Medulla oblongata (tissue), 1 donor: ENCODE measurements around the gene SLC35G3.
"Not testable (repeated sequence)": the region's sequence is repeated elsewhere in the genome, so short reads cannot be mapped to it uniquely, and the experiment has no call there.

Source experiments
- DNase-seq: peaks from one replicate; pipeline ENCODE4 v3.0.0-alpha.2; 2015; ENCODE audit errors: extremely low spot score

Gene SLC35G3

GRCh38 chr17:35210741-35211140, 16.5 kb upstream of the SLC35G3 start:
- DNase-seq: no peak

- not testable (repeated sequence) for DNase-seq
Observed at GRCh38 chr17:35202582-35202981, 8.4 kb upstream of the SLC35G3 start.

GRCh38 chr17:35195062-35195461, 869 bp upstream of the SLC35G3 start:
- not testable (repeated sequence) for DNase-seq

- DNase-seq: no peak
Observed at GRCh38 chr17:35192708-35193107, 1.5 kb downstream of the SLC35G3 start.

GRCh38 chr17:35191001-35191695, 3.0 kb downstream of the SLC35G3 start:
- DNase-seq: no peak

- DNase-seq: peak; percentile 53
Observed at GRCh38 chr17:35189291-35189690, 4.9 kb downstream of the SLC35G3 start.

- DNase-seq: no peak
Observed at GRCh38 chr17:35188111-35188510, 6.1 kb downstream of the SLC35G3 start.

GRCh38 chr17:35187481-35187880, 6.7 kb downstream of the SLC35G3 start:
- no peak for DNase-seq

- DNase-seq: no peak
Observed at GRCh38 chr17:35185849-35186248, 8.3 kb downstream of the SLC35G3 start.

GRCh38 chr17:35184274-35184673, 9.9 kb downstream of the SLC35G3 start:
- DNase-seq: no peak

- DNase-seq: no peak
Observed at GRCh38 chr17:35183332-35183731, 10.9 kb downstream of the SLC35G3 start.

- not testable (repeated sequence) for DNase-seq
Observed at GRCh38 chr17:35179379-35179778, 14.8 kb downstream of the SLC35G3 start.

- no peak for DNase-seq
Observed at GRCh38 chr17:35176897-35177296, 17.3 kb downstream of the SLC35G3 start.

- no peak for DNase-seq
Observed at GRCh38 chr17:35175638-35176415, 18.4 kb downstream of the SLC35G3 start.

- no peak for DNase-seq
Observed at GRCh38 chr17:35174835-35175334, 19.3 kb downstream of the SLC35G3 start.

- DNase-seq: not testable (repeated sequence)
Observed at GRCh38 chr17:35172321-35172720, 21.9 kb downstream of the SLC35G3 start.

GRCh38 chr17:35171834-35172233, 22.4 kb downstream of the SLC35G3 start:
- DNase-seq: no peak

GRCh38 chr17:35170968-35171771, 23.0 kb downstream of the SLC35G3 start:
- DNase-seq: no peak

- no peak for DNase-seq
Observed at GRCh38 chr17:35169835-35170363, 24.3 kb downstream of the SLC35G3 start.

- DNase-seq: no peak
Observed at GRCh38 chr17:35167666-35168065, 26.5 kb downstream of the SLC35G3 start.

GRCh38 chr17:35167046-35167445, 27.1 kb downstream of the SLC35G3 start:
- DNase-seq: no peak

GRCh38 chr17:35166526-35166925, 27.7 kb downstream of the SLC35G3 start:
- no peak for DNase-seq
